ENCODE data around the gene FAM117A.

DNA sequence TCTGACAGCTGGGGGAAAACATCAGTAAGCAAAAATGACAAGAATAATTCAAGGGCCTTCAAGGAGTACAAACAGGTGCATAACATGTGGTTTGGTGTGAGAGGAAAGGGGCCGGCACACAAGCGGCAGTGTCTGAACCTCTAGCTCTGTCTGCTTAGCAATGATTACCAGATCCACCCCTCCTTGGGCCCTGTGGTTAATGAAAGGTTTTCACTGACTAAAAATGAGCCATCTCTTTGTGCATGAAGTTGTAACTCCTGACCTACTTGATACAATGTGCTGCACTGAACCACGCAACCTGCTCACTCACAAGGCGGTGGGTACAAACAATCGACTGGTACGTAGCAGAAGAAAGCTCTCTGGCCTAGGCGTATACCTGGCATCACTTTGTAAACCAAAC, 15.1 kb downstream of the FAM117A start:
- TF ChIP-seq, protein P1, sequence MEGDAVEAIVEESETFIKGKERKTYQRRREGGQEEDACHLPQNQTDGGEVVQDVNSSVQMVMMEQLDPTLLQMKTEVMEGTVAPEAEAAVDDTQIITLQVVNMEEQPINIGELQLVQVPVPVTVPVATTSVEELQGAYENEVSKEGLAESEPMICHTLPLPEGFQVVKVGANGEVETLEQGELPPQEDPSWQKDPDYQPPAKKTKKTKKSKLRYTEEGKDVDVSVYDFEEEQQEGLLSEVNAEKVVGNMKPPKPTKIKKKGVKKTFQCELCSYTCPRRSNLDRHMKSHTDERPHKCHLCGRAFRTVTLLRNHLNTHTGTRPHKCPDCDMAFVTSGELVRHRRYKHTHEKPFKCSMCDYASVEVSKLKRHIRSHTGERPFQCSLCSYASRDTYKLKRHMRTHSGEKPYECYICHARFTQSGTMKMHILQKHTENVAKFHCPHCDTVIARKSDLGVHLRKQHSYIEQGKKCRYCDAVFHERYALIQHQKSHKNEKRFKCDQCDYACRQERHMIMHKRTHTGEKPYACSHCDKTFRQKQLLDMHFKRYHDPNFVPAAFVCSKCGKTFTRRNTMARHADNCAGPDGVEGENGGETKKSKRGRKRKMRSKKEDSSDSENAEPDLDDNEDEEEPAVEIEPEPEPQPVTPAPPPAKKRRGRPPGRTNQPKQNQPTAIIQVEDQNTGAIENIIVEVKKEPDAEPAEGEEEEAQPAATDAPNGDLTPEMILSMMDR (tag by site-specific recombination; IDR thresholded peaks at IDR 0.05): no peak
- no peak for TF ChIP-seq ZBTB8A (tag by site-specific recombination; IDR thresholded peaks at IDR 0.05)
- TF ChIP-seq ZNF514 (tag by site-specific recombination; IDR thresholded peaks at IDR 0.05): no peak
- TF ChIP-seq PRDM1 (tag by site-specific recombination; IDR thresholded peaks at IDR 0.05): no peak
- TF ChIP-seq, protein P2, sequence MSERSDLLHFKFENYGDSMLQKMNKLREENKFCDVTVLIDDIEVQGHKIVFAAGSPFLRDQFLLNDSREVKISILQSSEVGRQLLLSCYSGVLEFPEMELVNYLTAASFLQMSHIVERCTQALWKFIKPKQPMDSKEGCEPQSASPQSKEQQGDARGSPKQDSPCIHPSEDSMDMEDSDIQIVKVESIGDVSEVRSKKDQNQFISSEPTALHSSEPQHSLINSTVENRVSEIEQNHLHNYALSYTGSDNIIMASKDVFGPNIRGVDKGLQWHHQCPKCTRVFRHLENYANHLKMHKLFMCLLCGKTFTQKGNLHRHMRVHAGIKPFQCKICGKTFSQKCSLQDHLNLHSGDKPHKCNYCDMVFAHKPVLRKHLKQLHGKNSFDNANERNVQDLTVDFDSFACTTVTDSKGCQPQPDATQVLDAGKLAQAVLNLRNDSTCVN (tag by site-specific recombination; optimal IDR thresholded peaks at IDR 0.05): no peak
- TF ChIP-seq ZNF239 (tag by site-specific recombination; IDR thresholded peaks at IDR 0.05): no peak
- TF ChIP-seq, protein P3, sequence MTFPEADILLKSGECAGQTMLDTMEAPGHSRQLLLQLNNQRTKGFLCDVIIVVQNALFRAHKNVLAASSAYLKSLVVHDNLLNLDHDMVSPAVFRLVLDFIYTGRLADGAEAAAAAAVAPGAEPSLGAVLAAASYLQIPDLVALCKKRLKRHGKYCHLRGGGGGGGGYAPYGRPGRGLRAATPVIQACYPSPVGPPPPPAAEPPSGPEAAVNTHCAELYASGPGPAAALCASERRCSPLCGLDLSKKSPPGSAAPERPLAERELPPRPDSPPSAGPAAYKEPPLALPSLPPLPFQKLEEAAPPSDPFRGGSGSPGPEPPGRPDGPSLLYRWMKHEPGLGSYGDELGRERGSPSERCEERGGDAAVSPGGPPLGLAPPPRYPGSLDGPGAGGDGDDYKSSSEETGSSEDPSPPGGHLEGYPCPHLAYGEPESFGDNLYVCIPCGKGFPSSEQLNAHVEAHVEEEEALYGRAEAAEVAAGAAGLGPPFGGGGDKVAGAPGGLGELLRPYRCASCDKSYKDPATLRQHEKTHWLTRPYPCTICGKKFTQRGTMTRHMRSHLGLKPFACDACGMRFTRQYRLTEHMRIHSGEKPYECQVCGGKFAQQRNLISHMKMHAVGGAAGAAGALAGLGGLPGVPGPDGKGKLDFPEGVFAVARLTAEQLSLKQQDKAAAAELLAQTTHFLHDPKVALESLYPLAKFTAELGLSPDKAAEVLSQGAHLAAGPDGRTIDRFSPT (tag by site-specific recombination; IDR thresholded peaks at IDR 0.05): no peak
- TF ChIP-seq, protein P4, sequence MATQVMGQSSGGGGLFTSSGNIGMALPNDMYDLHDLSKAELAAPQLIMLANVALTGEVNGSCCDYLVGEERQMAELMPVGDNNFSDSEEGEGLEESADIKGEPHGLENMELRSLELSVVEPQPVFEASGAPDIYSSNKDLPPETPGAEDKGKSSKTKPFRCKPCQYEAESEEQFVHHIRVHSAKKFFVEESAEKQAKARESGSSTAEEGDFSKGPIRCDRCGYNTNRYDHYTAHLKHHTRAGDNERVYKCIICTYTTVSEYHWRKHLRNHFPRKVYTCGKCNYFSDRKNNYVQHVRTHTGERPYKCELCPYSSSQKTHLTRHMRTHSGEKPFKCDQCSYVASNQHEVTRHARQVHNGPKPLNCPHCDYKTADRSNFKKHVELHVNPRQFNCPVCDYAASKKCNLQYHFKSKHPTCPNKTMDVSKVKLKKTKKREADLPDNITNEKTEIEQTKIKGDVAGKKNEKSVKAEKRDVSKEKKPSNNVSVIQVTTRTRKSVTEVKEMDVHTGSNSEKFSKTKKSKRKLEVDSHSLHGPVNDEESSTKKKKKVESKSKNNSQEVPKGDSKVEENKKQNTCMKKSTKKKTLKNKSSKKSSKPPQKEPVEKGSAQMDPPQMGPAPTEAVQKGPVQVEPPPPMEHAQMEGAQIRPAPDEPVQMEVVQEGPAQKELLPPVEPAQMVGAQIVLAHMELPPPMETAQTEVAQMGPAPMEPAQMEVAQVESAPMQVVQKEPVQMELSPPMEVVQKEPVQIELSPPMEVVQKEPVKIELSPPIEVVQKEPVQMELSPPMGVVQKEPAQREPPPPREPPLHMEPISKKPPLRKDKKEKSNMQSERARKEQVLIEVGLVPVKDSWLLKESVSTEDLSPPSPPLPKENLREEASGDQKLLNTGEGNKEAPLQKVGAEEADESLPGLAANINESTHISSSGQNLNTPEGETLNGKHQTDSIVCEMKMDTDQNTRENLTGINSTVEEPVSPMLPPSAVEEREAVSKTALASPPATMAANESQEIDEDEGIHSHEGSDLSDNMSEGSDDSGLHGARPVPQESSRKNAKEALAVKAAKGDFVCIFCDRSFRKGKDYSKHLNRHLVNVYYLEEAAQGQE (tag by site-specific recombination; IDR thresholded peaks at IDR 0.05): no peak
- no peak for TF ChIP-seq ZNF561 (tag by site-specific recombination; IDR thresholded peaks at IDR 0.05; ENCODE audit: borderline replicate concordance)
- no peak for TF ChIP-seq ZNF133 (tag by site-specific recombination; IDR thresholded peaks at IDR 0.05)
